Measurements from ENCODE around the gene ZNRF2. TPM values are rescaled to one million over a fixed set of nuclear protein-coding genes. Genes with fewer than 3 reads are reported as not detected.

The ZNRF2 gene
- total and polyA plus RNA-seq, 2 of the 13 experiments (the other 11 are each of a cell fraction or from before 2014, with no cell fraction given), result 3.5 to 7.7 TPM

- TF ChIP-seq, protein P1, sequence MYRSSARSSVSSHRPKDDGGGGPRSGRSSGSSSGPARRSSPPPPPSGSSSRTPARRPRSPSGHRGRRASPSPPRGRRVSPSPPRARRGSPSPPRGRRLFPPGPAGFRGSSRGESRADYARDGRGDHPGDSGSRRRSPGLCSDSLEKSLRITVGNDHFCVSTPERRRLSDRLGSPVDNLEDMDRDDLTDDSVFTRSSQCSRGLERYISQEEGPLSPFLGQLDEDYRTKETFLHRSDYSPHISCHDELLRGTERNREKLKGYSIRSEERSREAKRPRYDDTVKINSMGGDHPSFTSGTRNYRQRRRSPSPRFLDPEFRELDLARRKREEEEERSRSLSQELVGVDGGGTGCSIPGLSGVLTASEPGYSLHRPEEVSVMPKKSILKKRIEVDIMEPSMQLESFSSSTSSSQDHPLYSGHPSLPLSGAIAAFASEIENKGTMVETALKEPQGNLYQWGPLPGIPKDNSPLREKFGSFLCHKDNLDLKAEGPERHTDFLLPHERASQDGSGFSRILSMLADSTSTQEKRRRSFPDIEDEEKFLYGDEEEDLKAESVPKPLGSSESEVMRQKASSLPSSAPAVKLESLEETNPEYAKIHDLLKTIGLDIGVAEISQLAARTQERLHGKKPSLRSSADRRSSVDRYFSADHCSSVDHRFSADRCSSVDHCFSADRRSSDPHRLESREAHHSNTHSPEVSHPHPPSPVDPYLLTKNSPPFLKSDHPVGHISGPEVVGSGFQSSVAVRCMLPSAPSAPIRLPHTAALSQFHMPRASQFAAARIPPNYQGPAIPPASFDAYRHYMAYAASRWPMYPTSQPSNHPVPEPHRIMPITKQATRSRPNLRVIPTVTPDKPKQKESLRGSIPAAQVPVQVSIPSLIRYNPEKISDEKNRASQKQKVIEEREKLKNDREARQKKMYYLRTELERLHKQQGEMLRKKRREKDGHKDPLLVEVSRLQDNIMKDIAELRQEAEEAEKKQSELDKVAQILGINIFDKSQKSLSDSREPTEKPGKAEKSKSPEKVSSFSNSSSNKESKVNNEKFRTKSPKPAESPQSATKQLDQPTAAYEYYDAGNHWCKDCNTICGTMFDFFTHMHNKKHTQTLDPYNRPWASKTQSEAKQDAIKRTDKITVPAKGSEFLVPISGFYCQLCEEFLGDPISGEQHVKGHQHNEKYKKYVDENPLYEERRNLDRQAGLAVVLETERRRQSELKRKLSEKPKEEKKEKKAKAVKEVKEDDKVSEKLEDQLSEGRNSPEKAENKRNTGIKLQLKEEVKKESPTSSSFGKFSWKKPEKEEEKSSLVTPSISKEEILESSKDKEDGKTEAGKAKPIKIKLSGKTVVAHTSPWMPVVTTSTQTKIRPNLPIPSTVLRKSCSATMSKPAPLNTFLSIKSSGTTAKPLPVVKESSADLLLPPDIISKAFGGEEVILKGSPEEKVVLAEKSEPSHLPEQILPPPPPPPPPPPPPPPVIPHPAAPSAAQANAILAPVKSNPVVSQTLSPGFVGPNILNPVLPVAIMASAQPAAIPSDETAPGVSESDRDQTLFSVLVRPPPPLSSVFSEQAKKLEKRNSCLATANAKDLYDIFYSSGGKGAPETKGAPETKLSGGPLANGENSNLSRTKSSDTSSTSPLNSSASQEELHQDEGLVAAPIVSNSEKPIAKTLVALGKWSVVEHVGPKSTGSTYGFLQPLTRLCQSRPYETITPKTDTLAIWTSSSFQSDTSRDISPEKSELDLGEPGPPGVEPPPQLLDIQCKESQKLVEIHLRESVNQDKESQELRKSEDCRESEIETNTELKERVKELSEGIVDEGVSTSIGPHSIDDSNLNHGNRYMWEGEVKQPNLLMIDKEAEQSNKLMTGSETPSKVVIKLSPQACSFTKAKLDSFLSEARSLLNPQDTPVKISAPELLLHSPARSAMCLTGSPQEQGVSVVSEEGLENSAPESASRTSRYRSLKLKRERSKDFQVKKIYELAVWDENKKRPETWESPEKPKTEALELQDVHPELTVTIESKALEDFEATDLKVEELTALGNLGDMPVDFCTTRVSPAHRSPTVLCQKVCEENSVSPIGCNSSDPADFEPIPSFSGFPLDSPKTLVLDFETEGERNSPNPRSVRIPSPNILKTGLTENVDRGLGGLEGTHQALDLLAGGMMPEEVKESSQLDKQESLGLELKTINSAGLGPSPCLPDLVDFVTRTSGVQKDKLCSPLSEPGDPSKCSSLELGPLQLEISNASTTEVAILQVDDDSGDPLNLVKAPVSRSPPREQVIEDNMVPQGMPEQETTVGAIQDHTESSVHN (CRISPR knock-in tag; IDR thresholded peaks at IDR 0.05), result no peak
These were observed 120.8 kb downstream of the ZNRF2 start (continued) for GRCh38 chr7:30405179-30405578.

- in situ Hi-C loops (cut with HindIII; ENCODE audit: extremely low pct_ligation_motif_present, low pct_unique_long_range_greater_than_20kb), result no loop called here
- Histone ChIP-seq H2AFZ (ENCODE audit: low read length) (no peak overlapping the region), H3K4me1 (ENCODE audit: insufficient read depth, low read length) (peaks cover 10% of the 10 kb centered on the region), H3K4me3 (replicated peaks in 1 of 3; ENCODE audit: insufficient read depth in 1 of 3, low read depth in 2 of 3, low read length in 3 of 3) (no peak overlapping the region), H3K4me2 (ENCODE audit: low read depth, low read length) (no peak overlapping the region), H3K27ac (ENCODE audit: extremely low read length, insufficient read depth, low read length) (no peak overlapping the region), H3K79me2 (ENCODE audit: insufficient read depth, low read length) (no peaks in the 10 kb centered on the region), H4K20me1 (ENCODE audit: insufficient read depth, low read length) (no peaks in the 10 kb centered on the region), H3K27me3 (ENCODE audit: control insufficient read depth in 1 of 2, insufficient read depth in 2 of 2, low read length in 2 of 2) (no peaks in the 10 kb centered on the region), H3K36me3 (replicated peaks in 1 of 2; ENCODE audit: control insufficient read depth in 1 of 2, insufficient read depth in 2 of 2, low read length in 2 of 2) (peaks cover 0 to 3% of the 10 kb centered on the region in 2 experiments; a peak in 4 of 5 replicates), H3K9me3 (ENCODE audit: low read length) (no peaks in the 10 kb centered on the region), H3K9ac (ENCODE audit: insufficient read depth, low read depth, low read length) (no peak overlapping the region)
- ATAC-seq (no peak), DNase-seq (ENCODE audit: low spot score) (no peak), FAIRE-seq (no peak)
- WGBS (ENCODE audit: low lambda C conversion rate), result 96% methylated on average over 13 of the region's 13 CpGs
- intact Hi-C loops (cut with micrococcal nuclease; ENCODE audit: unreplicated experiment), result no loop called here
- ChIA-PET POLR2A (no interaction called here), CTCF (ENCODE audit: low intra/inter-chr PET ratio, low total read pairs) (no interaction called here)
- no TSS peak for BruUV-seq (replicated peaks)
- TF ChIP-seq PHF21A (CRISPR knock-in tag; IDR thresholded peaks at IDR 0.05) (no peak), ZNF530 (CRISPR knock-in tag; IDR thresholded peaks at IDR 0.05; ENCODE audit: low read depth) (no peak)
These were observed 122.4 kb downstream of the ZNRF2 start for GRCh38 chr7:30406664-30407425.

All from HepG2 (cell line).